BLaER1 (cell line): ENCODE measurements around the gene EEF1AKMT3.

ENCODE experiments used
- H3K27ac ChIP-seq: shearing (Covaris generic); formaldehyde crosslinking; 2 replicates; pipeline ENCODE4 v1.8.1; 2022
- H3K27me3 ChIP-seq: shearing (Covaris generic); formaldehyde crosslinking; 2 replicates; pipeline ENCODE4 v1.8.1; 2022
- H3K36me3 ChIP-seq: shearing (Covaris generic); formaldehyde crosslinking; 2 replicates; pipeline ENCODE4 v1.8.1; 2022
- H3K4me1 ChIP-seq: shearing (Covaris generic); formaldehyde crosslinking; 2 replicates; pipeline ENCODE4 v1.8.1; 2022
- H3K4me2 ChIP-seq: shearing (Covaris generic); formaldehyde crosslinking; 2 replicates; pipeline ENCODE4 v1.8.1; 2022
- H3K4me3 ChIP-seq: shearing (Covaris generic); formaldehyde crosslinking; 2 replicates; pipeline ENCODE4 v1.8.1; 2022
- H3K9ac ChIP-seq: shearing (Covaris generic); formaldehyde crosslinking; 2 replicates; pipeline ENCODE4 v1.8.1; 2022
- H3K9me3 ChIP-seq: shearing (Covaris generic); formaldehyde crosslinking; 2 replicates; pipeline ENCODE4 v1.8.1; 2022
- H4K20me1 ChIP-seq: shearing (Covaris generic); formaldehyde crosslinking; 2 replicates; pipeline ENCODE4 v1.8.1; 2022
- Cebpa-rat ChIP-seq: shearing (Covaris generic); IDR thresholded peaks from 2 replicates; pipeline ENCODE4 v1.8.1; 2022

Gene EEF1AKMT3

GRCh38 chr12:57764662-57765002 lies 7.8 kb upstream of the EEF1AKMT3 start:
- Histone ChIP-seq H3K4me1 (peaks cover 12% of the 10 kb centered on the region), H4K20me1 (peaks cover 88% of the 10 kb centered on the region), H3K36me3 (peaks cover 19% of the 10 kb centered on the region), H3K9ac (no peak overlapping the region), H3K27ac (no peak overlapping the region), H3K27me3 (peaks cover 83% of the 10 kb centered on the region), H3K4me2 (peak overlapping the region; percentile 33; the same call in 1 of the 2 replicates), H3K9me3 (no peaks in the 10 kb centered on the region; the same call in 1 of the 2 replicates), H3K4me3 (peak overlapping the region; percentile 47; the same call in 1 of the 2 replicates)
- no peak for TF ChIP-seq Cebpa-rat

- TF ChIP-seq Cebpa-rat: no peak
- Histone ChIP-seq H3K4me2 (peak overlapping the region; percentile 33), H3K36me3 (peaks cover 24% of the 10 kb centered on the region), H3K27me3 (peaks cover 83% of the 10 kb centered on the region), H4K20me1 (peaks cover 84% of the 10 kb centered on the region), H3K9me3 (no peaks in the 10 kb centered on the region; the same call in 1 of the 2 replicates), H3K9ac (no peak overlapping the region), H3K27ac (no peak overlapping the region), H3K4me3 (peak overlapping the region; percentile 47), H3K4me1 (peaks cover 12% of the 10 kb centered on the region)
These were observed 7.3 kb upstream of the EEF1AKMT3 start for GRCh38 chr12:57765003-57765697.

DNA sequence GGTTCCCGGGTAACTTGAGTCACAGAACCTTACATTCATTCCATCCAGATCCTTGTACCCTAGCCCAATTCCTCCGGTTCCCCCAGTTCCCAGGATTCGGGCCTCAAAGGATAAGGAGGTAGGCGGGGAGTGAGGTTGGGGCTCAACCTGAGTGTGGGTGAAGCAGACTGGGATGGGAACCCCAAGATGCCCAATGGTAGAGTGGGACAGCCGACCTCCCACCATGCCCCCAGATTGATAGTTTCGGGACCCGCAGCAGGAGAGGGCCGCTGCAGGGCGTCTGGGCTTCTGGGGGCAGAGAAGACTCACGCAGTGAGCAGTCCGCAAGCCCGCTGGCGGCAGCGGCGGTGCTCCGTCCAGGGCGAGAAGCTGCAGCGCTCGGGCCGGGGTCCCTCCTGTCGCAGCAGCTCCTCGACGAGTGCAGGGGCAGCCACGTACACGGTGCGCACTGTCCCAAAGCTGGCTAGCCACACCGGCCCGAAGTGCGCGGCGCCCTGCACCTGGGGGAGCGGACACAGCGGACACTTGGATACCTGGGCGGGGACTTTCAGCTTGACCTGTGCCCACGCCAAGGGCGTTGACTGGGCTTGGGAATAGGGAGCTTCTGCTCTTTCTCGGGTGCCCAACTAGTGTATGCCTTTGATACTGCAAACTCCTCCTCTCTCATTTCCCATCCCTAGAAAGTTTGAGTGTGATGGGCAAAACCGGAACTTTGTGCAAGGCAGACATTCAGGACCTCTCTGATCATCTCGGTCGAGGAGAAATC lies 6.5 kb upstream of the EEF1AKMT3 start:
- Histone ChIP-seq H3K36me3 (peaks cover 31% of the 10 kb centered on the region), H3K4me1 (peaks cover 15% of the 10 kb centered on the region), H3K27me3 (peaks cover 81% of the 10 kb centered on the region), H3K27ac (no peak overlapping the region), H3K4me2 (peak overlapping the region; percentile 33), H3K4me3 (peak overlapping the region; percentile 47), H3K9ac (no peak overlapping the region), H3K9me3 (no peaks in the 10 kb centered on the region; the same call in 1 of the 2 replicates), H4K20me1 (peaks cover 77% of the 10 kb centered on the region)
- TF ChIP-seq Cebpa-rat: no peak

- peaks cover 32% of the 10 kb centered on the region for H3K36me3 ChIP-seq
- H3K9me3 ChIP-seq: no peaks in the 10 kb centered on the region; the same call in 1 of the 2 replicates
- H4K20me1 ChIP-seq: peaks cover 69% of the 10 kb centered on the region
- no peak within 1 kb of the TSS for H3K27ac ChIP-seq
- H3K27me3 ChIP-seq: peaks cover 73% of the 10 kb centered on the region
- no peak within 1 kb of the TSS for H3K4me2 ChIP-seq
- H3K4me3 ChIP-seq: no peak within 1 kb of the TSS
- no peak for TF ChIP-seq Cebpa-rat
- peaks cover 21% of the 10 kb centered on the region for H3K4me1 ChIP-seq
- H3K9ac ChIP-seq: no peak within 1 kb of the TSS
These were observed 5.7 kb upstream of the EEF1AKMT3 start, which contains the start of gene CYP27B1 for GRCh38 chr12:57766464-57767304. Gene CYP27B1, minus strand, starts transcription at chr12:57767078. Its CDS starts 37 bp downstream, at chr12:57767041.

GRCh38 chr12:57767305-57767698 lies 5.1 kb upstream of the EEF1AKMT3 start:
- peaks cover 21% of the 10 kb centered on the region for H3K4me1 ChIP-seq
- peaks cover 67% of the 10 kb centered on the region for H3K27me3 ChIP-seq
- H4K20me1 ChIP-seq: peaks cover 62% of the 10 kb centered on the region
- peaks cover 32% of the 10 kb centered on the region for H3K36me3 ChIP-seq
- H3K9ac ChIP-seq: no peak overlapping the region
- H3K9me3 ChIP-seq: no peaks in the 10 kb centered on the region; the same call in 1 of the 2 replicates
- H3K27ac ChIP-seq: no peak overlapping the region
- H3K4me2 ChIP-seq: no peak overlapping the region
- no peak for TF ChIP-seq Cebpa-rat
- no peak overlapping the region for H3K4me3 ChIP-seq

DNA sequence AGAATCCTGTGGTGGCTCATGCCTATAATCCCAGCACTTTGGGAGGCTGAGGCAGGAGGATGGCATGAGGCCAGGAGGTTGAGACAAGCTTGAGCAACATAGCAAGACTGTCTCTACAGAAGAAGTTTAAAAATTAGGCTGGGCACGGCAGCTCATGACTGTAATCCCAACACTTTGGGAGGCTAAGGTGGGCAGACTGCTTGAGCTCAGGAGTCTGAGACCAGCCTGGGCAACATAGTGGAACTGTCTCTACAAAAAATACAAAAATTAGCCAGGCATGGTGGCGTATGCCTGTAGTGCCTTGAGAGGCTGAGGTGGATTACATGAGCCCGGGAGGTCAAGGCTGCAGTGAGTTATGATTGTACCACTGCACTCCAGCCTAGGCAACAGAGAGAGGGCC lies 4.5 kb upstream of the EEF1AKMT3 start:
- no peak overlapping the region for H3K27ac ChIP-seq
- H4K20me1 ChIP-seq: peaks cover 58% of the 10 kb centered on the region
- H3K4me2 ChIP-seq: no peak overlapping the region
- H3K9me3 ChIP-seq: no peaks in the 10 kb centered on the region; the same call in 1 of the 2 replicates
- no peak for TF ChIP-seq Cebpa-rat
- no peak overlapping the region for H3K4me3 ChIP-seq
- H3K4me1 ChIP-seq: peaks cover 25% of the 10 kb centered on the region
- H3K27me3 ChIP-seq: peaks cover 61% of the 10 kb centered on the region
- H3K9ac ChIP-seq: no peak overlapping the region
- peaks cover 32% of the 10 kb centered on the region for H3K36me3 ChIP-seq

DNA sequence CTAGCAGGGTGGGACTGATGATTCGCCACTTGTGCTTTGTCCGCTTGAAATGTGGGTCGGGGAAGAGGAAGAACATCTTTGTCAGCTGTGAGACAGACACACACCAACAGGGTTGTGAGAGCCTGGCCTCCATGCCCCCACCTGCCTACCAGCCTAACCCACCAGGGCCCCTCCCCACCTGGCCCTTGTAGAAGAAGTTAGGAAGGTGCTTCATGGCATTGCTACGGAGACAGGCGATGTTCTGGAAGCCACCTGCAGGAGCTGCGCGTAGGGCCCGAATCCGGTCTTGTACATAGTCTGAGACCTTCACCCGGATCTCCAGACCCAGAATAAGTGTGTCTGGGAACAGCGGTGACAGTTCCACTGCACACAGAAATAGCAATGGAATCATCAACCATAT lies 2.8 kb upstream of the EEF1AKMT3 start:
- Histone ChIP-seq H3K9ac (no peak overlapping the region), H3K36me3 (peaks cover 32% of the 10 kb centered on the region), H3K4me3 (no peak overlapping the region), H3K27me3 (peaks cover 44% of the 10 kb centered on the region), H4K20me1 (peaks cover 43% of the 10 kb centered on the region), H3K4me2 (no peak overlapping the region), H3K9me3 (no peaks in the 10 kb centered on the region; the same call in 1 of the 2 replicates), H3K27ac (no peak overlapping the region), H3K4me1 (peaks cover 35% of the 10 kb centered on the region)
- no peak for TF ChIP-seq Cebpa-rat

DNA sequence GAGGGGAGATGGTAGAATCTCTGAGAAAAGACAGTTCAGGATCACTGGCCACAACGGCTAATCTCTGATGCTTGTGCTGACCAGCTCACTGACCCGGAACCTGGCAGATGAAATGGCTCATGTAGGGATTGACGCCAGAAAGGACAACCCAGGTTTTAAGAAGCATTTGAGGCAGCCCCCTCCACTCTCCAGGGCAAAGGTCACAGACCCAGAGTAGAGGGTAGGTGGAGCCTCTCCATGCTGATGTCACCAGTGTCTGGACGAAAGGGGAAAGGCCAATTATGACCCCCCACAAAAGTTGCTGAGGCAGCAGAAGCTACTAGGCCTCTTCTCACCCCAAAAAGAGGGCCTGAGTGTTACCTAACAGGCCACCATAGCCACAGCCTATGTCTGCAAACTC lies 1.7 kb upstream of the EEF1AKMT3 start:
- Histone ChIP-seq H3K4me3 (peak overlapping the region; percentile 84; the same call in 1 of the 2 replicates), H3K27ac (no peak overlapping the region), H3K4me2 (peak overlapping the region; percentile 91), H3K27me3 (peaks cover 32% of the 10 kb centered on the region), H3K9ac (no peak overlapping the region; the same call in 1 of the 2 replicates), H3K36me3 (peaks cover 32% of the 10 kb centered on the region), H3K4me1 (peaks cover 24% of the 10 kb centered on the region), H3K9me3 (no peaks in the 10 kb centered on the region), H4K20me1 (peaks cover 32% of the 10 kb centered on the region)
- no peak for TF ChIP-seq Cebpa-rat

DNA sequence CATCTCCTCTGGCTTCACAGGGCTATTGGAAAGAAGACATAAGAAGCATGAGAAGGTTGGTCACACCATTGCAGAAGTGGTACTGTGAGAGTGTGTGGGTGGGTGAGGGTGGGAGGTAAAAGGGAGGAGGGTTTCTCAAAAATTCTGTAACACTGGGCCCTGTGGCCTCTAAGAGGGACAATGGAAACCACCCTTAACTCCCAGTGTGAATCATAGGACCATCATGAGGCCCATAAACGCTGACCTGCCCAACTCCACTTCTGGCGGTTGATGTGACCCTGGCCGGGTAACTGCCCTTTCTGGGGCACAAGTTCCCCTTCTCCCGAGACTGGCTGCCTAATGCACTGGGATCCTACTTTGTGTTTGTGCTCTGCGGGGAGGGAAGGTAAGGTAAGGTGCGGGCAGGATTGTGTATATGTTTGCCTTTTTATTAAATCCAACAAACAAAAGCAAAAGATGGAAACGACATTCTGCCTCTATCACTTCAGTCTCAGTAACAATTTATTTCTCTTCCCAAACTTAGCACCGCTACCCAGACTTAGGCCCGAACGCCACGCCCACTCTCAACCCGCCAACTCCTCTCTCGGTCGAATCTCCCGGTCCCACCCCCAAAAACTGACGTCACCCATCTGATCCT lies 1.1 kb upstream of the EEF1AKMT3 start:
- no peaks in the 10 kb centered on the region for H3K9me3 ChIP-seq
- peak overlapping the region; percentile 89 for H3K9ac ChIP-seq
- TF ChIP-seq Cebpa-rat: no peak
- H3K36me3 ChIP-seq: peaks cover 32% of the 10 kb centered on the region
- peak overlapping the region; percentile 84 for H3K4me3 ChIP-seq
- peak overlapping the region; percentile 93 for H3K27ac ChIP-seq
- peaks cover 26% of the 10 kb centered on the region for H3K27me3 ChIP-seq
- peaks cover 25% of the 10 kb centered on the region for H4K20me1 ChIP-seq
- H3K4me2 ChIP-seq: peak overlapping the region; percentile 91
- peaks cover 24% of the 10 kb centered on the region for H3K4me1 ChIP-seq
